H1 (cell line): ENCODE results near the gene PPM1N. TPM values are rescaled to one million over a fixed set of nuclear protein-coding genes. Genes with fewer than 3 reads are reported as not detected.

Experiments
- ASH2L ChIP-seq: fragments of 200-600, 300-600 bp; sonication (generic); IDR thresholded peaks from one replicate; pipeline ENCODE4 v1.7.1; 2017; ENCODE audit warnings: low read length
- BACH1 ChIP-seq: IDR thresholded peaks from 2 replicates; pipeline ENCODE4 v1.6.1; 2012; ENCODE audit warnings: low read length, improper control_type of control experiment
- BRCA1 ChIP-seq: IDR thresholded peaks from 2 replicates; pipeline ENCODE4 v1.6.1; 2012; ENCODE audit warnings: low read depth, low read length, improper control_type of control experiment
- CHD1 ChIP-seq: IDR thresholded peaks from 2 replicates; pipeline ENCODE4 v1.6.1; 2012; ENCODE audit warnings: low read depth, low read length, improper control_type of control experiment
- HDAC2 ChIP-seq, 2 experiments: fragments of 300-600 bp in 1 of 2; sonication (generic) in 1 of 2; IDR thresholded peaks; 2 replicates each; pipeline ENCODE4 v1.6.1; 2011 to 2012; ENCODE audit warnings: low read depth in 2 of 2, low read length in 2 of 2, mild to moderate bottlenecking in 2 of 2, moderate library complexity in 2 of 2, borderline replicate concordance in 1 of 2, inconsistent platforms in 1 of 2
- POLR2A ChIP-seq, 2 experiments: IDR thresholded peaks; 1 replicate in 1 of 2; 2 replicates in 1 of 2; pipeline ENCODE4 v1.6.1; 2011; ENCODE audit warnings: low read depth in 2 of 2, low read length in 2 of 2, mild to moderate bottlenecking in 2 of 2; ENCODE audit errors: control extremely low read depth in 1 of 2
- POLR2AphosphoS5 ChIP-seq: IDR thresholded peaks from 2 replicates; pipeline ENCODE4 v1.6.1; 2011; ENCODE audit warnings: low read depth, low read length
- RNF2 ChIP-seq: fragments of 200-900, 300-1000 bp; sonication (generic); IDR thresholded peaks from 2 replicates; pipeline ENCODE4 v1.7.1; 2016; ENCODE audit warnings: borderline replicate concordance, low read depth, mild to moderate bottlenecking, antibody characterized with exemption, low read length; ENCODE audit not compliant: poor library complexity, severe bottlenecking; ENCODE audit errors: missing control alignments
- polyA plus RNA-seq, 7 experiments: library from polyadenylated mRNA; depleted of rRNA in 3 of 7; stranded (reverse) in 5 of 7; unstranded in 2 of 7; fragments of >200 nt in 5 of 7; fragments of 200-250 nt in 2 of 7; gene quantifications; 1 replicate in 5 of 7; 2 replicates in 1 of 7; 4 replicates in 1 of 7; pipeline versions ENCODE4 v1.2.1 to v1.2.3, GENCODE V29; 2011 to 2013; ENCODE audit warnings: missing spikeins in 2 of 7, mixed read lengths in 2 of 7
- total RNA-seq: library from RNA; stranded (reverse); fragmentation: NEBNext Ultra II Directional; extraction: Animal tissue kit (Norgen Biotek cat#: 25700); gene quantifications from 2 replicates; pipeline ENCODE4 v1.2.1, GENCODE V29; 2021
- TF ChIP-seq, protein P1 (sequence below): fragments of 300-600 bp; sonication (generic); IDR thresholded peaks from 2 replicates; pipeline ENCODE4 v1.7.1; 2012; ENCODE audit warnings: low read length, moderate library complexity, mild to moderate bottlenecking, inconsistent platforms; ENCODE audit not compliant: insufficient replicate concordance
- TF ChIP-seq, protein P2 (sequence below): IDR thresholded peaks from 2 replicates; pipeline ENCODE4 v1.6.1; 2011; ENCODE audit warnings: low read depth, mild to moderate bottlenecking, low read length; ENCODE audit not compliant: insufficient read depth

The PPM1N gene
- total and polyA plus RNA-seq, 2 of the 8 experiments (the other 6 are each of a cell fraction or from before 2014, with no cell fraction given) = 12.2 to 14.4 TPM

DNA sequence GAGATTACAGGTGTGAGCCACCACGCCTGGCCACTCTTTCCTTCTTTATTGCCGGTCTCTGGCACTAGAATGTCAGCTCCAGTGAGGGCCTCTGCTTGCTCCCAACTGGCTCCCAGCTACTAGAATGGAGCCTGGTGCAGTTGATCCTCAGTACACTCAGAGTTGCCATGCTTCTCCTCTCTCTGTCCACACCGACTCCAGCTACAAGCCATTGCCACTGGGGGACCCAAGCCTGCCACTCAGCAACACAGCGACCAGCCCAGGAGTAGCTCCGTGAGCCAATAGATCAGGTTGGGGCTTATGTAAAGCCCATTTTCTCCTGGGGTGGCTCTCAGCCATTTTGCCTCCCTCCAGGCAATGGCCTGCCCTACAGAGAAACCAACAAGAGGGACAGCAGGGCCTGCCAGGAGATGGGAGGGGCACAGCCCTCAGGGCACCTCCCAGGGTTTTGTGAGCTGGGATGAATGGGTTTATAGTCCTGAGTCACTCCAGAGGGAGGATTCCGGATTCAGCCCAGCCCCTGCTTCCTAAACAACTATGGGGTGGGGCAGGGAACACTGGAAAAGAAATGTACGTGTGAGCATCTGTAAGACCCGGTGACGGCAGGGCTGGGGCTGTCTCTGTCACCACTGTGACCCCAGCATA lies 49.8 kb downstream of the PPM1N start (continued):
- TF ChIP-seq, protein P1, sequence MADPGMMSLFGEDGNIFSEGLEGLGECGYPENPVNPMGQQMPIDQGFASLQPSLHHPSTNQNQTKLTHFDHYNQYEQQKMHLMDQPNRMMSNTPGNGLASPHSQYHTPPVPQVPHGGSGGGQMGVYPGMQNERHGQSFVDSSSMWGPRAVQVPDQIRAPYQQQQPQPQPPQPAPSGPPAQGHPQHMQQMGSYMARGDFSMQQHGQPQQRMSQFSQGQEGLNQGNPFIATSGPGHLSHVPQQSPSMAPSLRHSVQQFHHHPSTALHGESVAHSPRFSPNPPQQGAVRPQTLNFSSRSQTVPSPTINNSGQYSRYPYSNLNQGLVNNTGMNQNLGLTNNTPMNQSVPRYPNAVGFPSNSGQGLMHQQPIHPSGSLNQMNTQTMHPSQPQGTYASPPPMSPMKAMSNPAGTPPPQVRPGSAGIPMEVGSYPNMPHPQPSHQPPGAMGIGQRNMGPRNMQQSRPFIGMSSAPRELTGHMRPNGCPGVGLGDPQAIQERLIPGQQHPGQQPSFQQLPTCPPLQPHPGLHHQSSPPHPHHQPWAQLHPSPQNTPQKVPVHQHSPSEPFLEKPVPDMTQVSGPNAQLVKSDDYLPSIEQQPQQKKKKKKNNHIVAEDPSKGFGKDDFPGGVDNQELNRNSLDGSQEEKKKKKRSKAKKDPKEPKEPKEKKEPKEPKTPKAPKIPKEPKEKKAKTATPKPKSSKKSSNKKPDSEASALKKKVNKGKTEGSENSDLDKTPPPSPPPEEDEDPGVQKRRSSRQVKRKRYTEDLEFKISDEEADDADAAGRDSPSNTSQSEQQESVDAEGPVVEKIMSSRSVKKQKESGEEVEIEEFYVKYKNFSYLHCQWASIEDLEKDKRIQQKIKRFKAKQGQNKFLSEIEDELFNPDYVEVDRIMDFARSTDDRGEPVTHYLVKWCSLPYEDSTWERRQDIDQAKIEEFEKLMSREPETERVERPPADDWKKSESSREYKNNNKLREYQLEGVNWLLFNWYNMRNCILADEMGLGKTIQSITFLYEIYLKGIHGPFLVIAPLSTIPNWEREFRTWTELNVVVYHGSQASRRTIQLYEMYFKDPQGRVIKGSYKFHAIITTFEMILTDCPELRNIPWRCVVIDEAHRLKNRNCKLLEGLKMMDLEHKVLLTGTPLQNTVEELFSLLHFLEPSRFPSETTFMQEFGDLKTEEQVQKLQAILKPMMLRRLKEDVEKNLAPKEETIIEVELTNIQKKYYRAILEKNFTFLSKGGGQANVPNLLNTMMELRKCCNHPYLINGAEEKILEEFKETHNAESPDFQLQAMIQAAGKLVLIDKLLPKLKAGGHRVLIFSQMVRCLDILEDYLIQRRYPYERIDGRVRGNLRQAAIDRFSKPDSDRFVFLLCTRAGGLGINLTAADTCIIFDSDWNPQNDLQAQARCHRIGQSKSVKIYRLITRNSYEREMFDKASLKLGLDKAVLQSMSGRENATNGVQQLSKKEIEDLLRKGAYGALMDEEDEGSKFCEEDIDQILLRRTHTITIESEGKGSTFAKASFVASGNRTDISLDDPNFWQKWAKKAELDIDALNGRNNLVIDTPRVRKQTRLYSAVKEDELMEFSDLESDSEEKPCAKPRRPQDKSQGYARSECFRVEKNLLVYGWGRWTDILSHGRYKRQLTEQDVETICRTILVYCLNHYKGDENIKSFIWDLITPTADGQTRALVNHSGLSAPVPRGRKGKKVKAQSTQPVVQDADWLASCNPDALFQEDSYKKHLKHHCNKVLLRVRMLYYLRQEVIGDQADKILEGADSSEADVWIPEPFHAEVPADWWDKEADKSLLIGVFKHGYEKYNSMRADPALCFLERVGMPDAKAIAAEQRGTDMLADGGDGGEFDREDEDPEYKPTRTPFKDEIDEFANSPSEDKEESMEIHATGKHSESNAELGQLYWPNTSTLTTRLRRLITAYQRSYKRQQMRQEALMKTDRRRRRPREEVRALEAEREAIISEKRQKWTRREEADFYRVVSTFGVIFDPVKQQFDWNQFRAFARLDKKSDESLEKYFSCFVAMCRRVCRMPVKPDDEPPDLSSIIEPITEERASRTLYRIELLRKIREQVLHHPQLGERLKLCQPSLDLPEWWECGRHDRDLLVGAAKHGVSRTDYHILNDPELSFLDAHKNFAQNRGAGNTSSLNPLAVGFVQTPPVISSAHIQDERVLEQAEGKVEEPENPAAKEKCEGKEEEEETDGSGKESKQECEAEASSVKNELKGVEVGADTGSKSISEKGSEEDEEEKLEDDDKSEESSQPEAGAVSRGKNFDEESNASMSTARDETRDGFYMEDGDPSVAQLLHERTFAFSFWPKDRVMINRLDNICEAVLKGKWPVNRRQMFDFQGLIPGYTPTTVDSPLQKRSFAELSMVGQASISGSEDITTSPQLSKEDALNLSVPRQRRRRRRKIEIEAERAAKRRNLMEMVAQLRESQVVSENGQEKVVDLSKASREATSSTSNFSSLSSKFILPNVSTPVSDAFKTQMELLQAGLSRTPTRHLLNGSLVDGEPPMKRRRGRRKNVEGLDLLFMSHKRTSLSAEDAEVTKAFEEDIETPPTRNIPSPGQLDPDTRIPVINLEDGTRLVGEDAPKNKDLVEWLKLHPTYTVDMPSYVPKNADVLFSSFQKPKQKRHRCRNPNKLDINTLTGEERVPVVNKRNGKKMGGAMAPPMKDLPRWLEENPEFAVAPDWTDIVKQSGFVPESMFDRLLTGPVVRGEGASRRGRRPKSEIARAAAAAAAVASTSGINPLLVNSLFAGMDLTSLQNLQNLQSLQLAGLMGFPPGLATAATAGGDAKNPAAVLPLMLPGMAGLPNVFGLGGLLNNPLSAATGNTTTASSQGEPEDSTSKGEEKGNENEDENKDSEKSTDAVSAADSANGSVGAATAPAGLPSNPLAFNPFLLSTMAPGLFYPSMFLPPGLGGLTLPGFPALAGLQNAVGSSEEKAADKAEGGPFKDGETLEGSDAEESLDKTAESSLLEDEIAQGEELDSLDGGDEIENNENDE = no peak
- no peak for TF ChIP-seq CHD1
- TF ChIP-seq ASH2L = no peak
- no peak for TF ChIP-seq RNF2
- TF ChIP-seq BACH1 = no peak
- TF ChIP-seq, protein P2, sequence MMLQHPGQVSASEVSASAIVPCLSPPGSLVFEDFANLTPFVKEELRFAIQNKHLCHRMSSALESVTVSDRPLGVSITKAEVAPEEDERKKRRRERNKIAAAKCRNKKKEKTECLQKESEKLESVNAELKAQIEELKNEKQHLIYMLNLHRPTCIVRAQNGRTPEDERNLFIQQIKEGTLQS = no peak
- TF ChIP-seq HDAC2 (IDR thresholded peaks at IDR 0.05; ENCODE audit: borderline replicate concordance in 1 of 2, low read depth in 2 of 2, low read length in 2 of 2) = no peak
- no peak for TF ChIP-seq BRCA1
- no peak for TF ChIP-seq POLR2A (IDR thresholded peaks at IDR 0.05; ENCODE audit: control extremely low read depth in 1 of 2, low read depth in 2 of 2, low read length in 2 of 2)
- no peak for TF ChIP-seq POLR2AphosphoS5
